OCI-LY1 (cell line): ENCODE data around the gene ENG.
A peak's percentile ranks its signal among the peaks of the same experiment; 100 is the strongest.

Source experiments
- H2AFZ ChIP-seq: fragments of 200-600 bp; sonication (generic), shearing (Covaris generic); 2 replicates; pipeline ENCODE4 v1.6.0; 2014; ENCODE audit warnings: antibody characterized with exemption, mild to moderate bottlenecking, low read length
- H3F3A ChIP-seq: fragments of 200-600 bp; sonication (generic), shearing (Covaris generic); 2 replicates; pipeline ENCODE4 v1.6.0; 2014; ENCODE audit warnings: mild to moderate bottlenecking, antibody characterized with exemption, low read length, moderate library complexity; ENCODE audit not compliant: insufficient read depth
- H3K27ac ChIP-seq: fragments of 200-600 bp; sonication (generic); 2 replicates; pipeline ENCODE4 v1.5.1; 2014; ENCODE audit warnings: low read length, mixed run types, mild to moderate bottlenecking, low read depth; ENCODE audit not compliant: poor library complexity, severe bottlenecking
- H3K27me3 ChIP-seq: fragments of 200-600 bp; sonication (generic); 2 replicates; pipeline ENCODE4 v1.6.0; 2014; ENCODE audit warnings: antibody characterized with exemption, mild to moderate bottlenecking, low read length, moderate library complexity; ENCODE audit not compliant: insufficient read depth
- H3K36me3 ChIP-seq: fragments of 200-600 bp; sonication (generic); 2 replicates; pipeline ENCODE4 v1.6.1; 2014; ENCODE audit warnings: mild to moderate bottlenecking, antibody characterized with exemption, low read length, moderate library complexity, mixed read lengths; ENCODE audit not compliant: insufficient read depth
- H3K4me1 ChIP-seq: fragments of 200-600 bp; sonication (generic); 2 replicates; pipeline ENCODE4 v1.5.1; 2014; ENCODE audit warnings: mild to moderate bottlenecking, low read length, moderate library complexity; ENCODE audit not compliant: insufficient read depth, severe bottlenecking
- H3K4me2 ChIP-seq: fragments of 200-600 bp; sonication (generic), shearing (Covaris generic); 2 replicates; pipeline ENCODE4 v1.6.1; 2014; ENCODE audit warnings: low read length
- H3K4me3 ChIP-seq: fragments of 200-600 bp; sonication (generic); 2 replicates; pipeline ENCODE4 v1.5.1; 2014; ENCODE audit warnings: low read length, low read depth, mild to moderate bottlenecking, mixed read lengths; ENCODE audit not compliant: poor library complexity, severe bottlenecking
- H3K79me2 ChIP-seq: fragments of 200-600 bp; shearing (Covaris generic); 2 replicates; pipeline ENCODE4 v1.6.1; 2016; ENCODE audit warnings: mixed run types, low read length, mixed read lengths; ENCODE audit not compliant: insufficient read depth
- H3K9ac ChIP-seq: fragments of 200-600 bp; sonication (generic), shearing (Covaris generic); 2 replicates; pipeline ENCODE4 v1.6.1; 2014; ENCODE audit warnings: mild to moderate bottlenecking, low read length, mixed read lengths
- H3K9me2 ChIP-seq: fragments of 200-600 bp; sonication (generic), shearing (Covaris generic); 2 replicates; pipeline ENCODE4 v1.6.1; 2014; ENCODE audit warnings: low read depth, mild to moderate bottlenecking, low read length, mixed read lengths
- H3K9me3 ChIP-seq: fragments of 200-600 bp; shearing (Covaris generic); 2 replicates; pipeline ENCODE4 v1.6.1; 2014; ENCODE audit warnings: low read length, mixed read lengths
- H4K20me1 ChIP-seq: fragments of 200-600 bp; sonication (generic), shearing (Covaris generic); 2 replicates; pipeline ENCODE4 v1.6.0; 2016; ENCODE audit warnings: mild to moderate bottlenecking, low read length; ENCODE audit not compliant: insufficient read depth
- CTCF ChIP-seq: fragments of 200-600 bp; sonication (generic), shearing (Covaris generic); IDR thresholded peaks from 2 replicates; pipeline ENCODE4 v1.5.1; 2017; ENCODE audit warnings: mild to moderate bottlenecking, antibody characterized with exemption, low read length, moderate library complexity, mixed read lengths
- EZH2 ChIP-seq: fragments of 200-600 bp; sonication (generic), shearing (Covaris generic); IDR thresholded peaks from 2 replicates; pipeline ENCODE4 v1.8.0; 2017; ENCODE audit warnings: borderline replicate concordance, mixed run types, mild to moderate bottlenecking, antibody characterized with exemption, low read length, moderate library complexity, mixed read lengths

ENG gene

GRCh38 chr9:127885508-127886281 is 31.2 kb upstream of the ENG start:
- Histone ChIP-seq H3K4me2 (peak overlapping the region; percentile 1; the same call in 1 of the 2 replicates), H3F3A (no peaks in the 10 kb centered on the region), H3K9me3 (no peaks in the 10 kb centered on the region), H3K9ac (no peak overlapping the region; the same call in 1 of the 2 replicates), H3K4me3 (no peak overlapping the region), H3K27ac (peak overlapping the region; percentile 68), H3K4me1 (peaks cover 28% of the 10 kb centered on the region), H3K9me2 (no peaks in the 10 kb centered on the region), H3K36me3 (peaks cover 35% of the 10 kb centered on the region), H3K79me2 (no peaks in the 10 kb centered on the region), H2AFZ (no peak overlapping the region), H3K27me3 (no peaks in the 10 kb centered on the region), H4K20me1 (no peaks in the 10 kb centered on the region)
- TF ChIP-seq CTCF (no peak), EZH2 (no peak)

GRCh38 chr9:127884976-127885490 is 30.6 kb upstream of the ENG start:
- no peak overlapping the region for H2AFZ ChIP-seq
- peaks cover 33% of the 10 kb centered on the region for H3K4me1 ChIP-seq
- H3K4me2 ChIP-seq: peak overlapping the region; percentile 1; the same call in 1 of the 2 replicates
- H3K9me2 ChIP-seq: no peaks in the 10 kb centered on the region
- peaks cover 29% of the 10 kb centered on the region for H3K36me3 ChIP-seq
- H4K20me1 ChIP-seq: no peaks in the 10 kb centered on the region
- H3K9ac ChIP-seq: peak overlapping the region; percentile 19; the same call in 1 of the 2 replicates
- no peaks in the 10 kb centered on the region for H3K9me3 ChIP-seq
- no peaks in the 10 kb centered on the region for H3F3A ChIP-seq
- peak overlapping the region; percentile 68 for H3K27ac ChIP-seq
- H3K27me3 ChIP-seq: no peaks in the 10 kb centered on the region
- no peak overlapping the region for H3K4me3 ChIP-seq
- no peaks in the 10 kb centered on the region for H3K79me2 ChIP-seq
- TF ChIP-seq EZH2: no peak
- no peak for TF ChIP-seq CTCF

GRCh38 chr9:127884427-127884911 is 30.0 kb upstream of the ENG start:
- Histone ChIP-seq H3K4me3 (no peak overlapping the region), H3K79me2 (no peaks in the 10 kb centered on the region), H3K4me2 (peak overlapping the region; percentile 1; the same call in 1 of the 2 replicates)

More at GRCh38 chr9:127884427-127884911, 30.0 kb upstream of the ENG start:
- TF ChIP-seq EZH2 (no peak), CTCF (no peak)
- H4K20me1 ChIP-seq: no peaks in the 10 kb centered on the region
- peak overlapping the region; percentile 68 for H3K27ac ChIP-seq
- H3K9me3 ChIP-seq: no peaks in the 10 kb centered on the region
- H3K36me3 ChIP-seq: peaks cover 26% of the 10 kb centered on the region
- H3K9me2 ChIP-seq: no peaks in the 10 kb centered on the region
- peak overlapping the region; percentile 19; the same call in 1 of the 2 replicates for H3K9ac ChIP-seq
- no peaks in the 10 kb centered on the region for H3F3A ChIP-seq
- H3K27me3 ChIP-seq: no peaks in the 10 kb centered on the region
- no peak overlapping the region for H2AFZ ChIP-seq
- peaks cover 34% of the 10 kb centered on the region for H3K4me1 ChIP-seq
